Kidney (tissue), 14 donors: ENCODE measurements around the gene KCNK15. TPM values are rescaled to one million over a fixed set of nuclear protein-coding genes. Genes with fewer than 3 reads are reported as not detected.

ENCODE experiments used
- DNase-seq, 5 donors: peaks; one replicate each; pipeline ENCODE4 v3.0.0-alpha.2; 2013 to 2020
- FAIRE-seq: peaks from 2 replicates; lab custom pipeline; 2012; peaks lifted over from hg19 to GRCh38; lab: Jason Lieb, UNC
- H3K27ac ChIP-seq, 2 donors: one replicate each; pipeline ENCODE4 v1.7.0; 2013; ENCODE audit warnings: low read depth in 2 of 2, low read length in 2 of 2, inconsistent platforms in 1 of 2
- H3K27me3 ChIP-seq: one replicate; pipeline ENCODE4 v1.7.1; 2013; ENCODE audit warnings: low read length, inconsistent platforms; ENCODE audit not compliant: control insufficient read depth, insufficient read depth
- H3K36me3 ChIP-seq, 3 donors: one replicate each; pipeline versions ENCODE4 v1.7.0 to v1.7.1; 2013; ENCODE audit warnings: low read length in 3 of 3, control low read depth in 1 of 3, inconsistent platforms in 1 of 3; ENCODE audit not compliant: insufficient read depth in 3 of 3, control insufficient read depth in 2 of 3
- H3K4me1 ChIP-seq, 3 donors: one replicate each; pipeline versions ENCODE4 v1.7.0 to v1.7.1; 2013; ENCODE audit warnings: low read length in 3 of 3, inconsistent platforms in 1 of 3, low read depth in 1 of 3; ENCODE audit not compliant: control insufficient read depth in 2 of 3, insufficient read depth in 2 of 3
- H3K4me3 ChIP-seq, 3 donors: one replicate each; pipeline versions ENCODE4 v1.7.0 to v1.8.1; 2013; ENCODE audit warnings: low read length in 3 of 3, control low read depth in 1 of 3, inconsistent platforms in 1 of 3
- H3K9ac ChIP-seq, 3 donors: one replicate each; pipeline versions ENCODE4 v1.7.0 to v1.7.1; 2013; ENCODE audit warnings: low read length in 3 of 3, control low read depth in 1 of 3, inconsistent platforms in 1 of 3
- H3K9me3 ChIP-seq, 3 donors: one replicate each; pipeline versions ENCODE4 v1.7.0 to v1.7.1; 2013; ENCODE audit warnings: low read length in 3 of 3, control low read depth in 1 of 3, inconsistent platforms in 1 of 3; ENCODE audit not compliant: control insufficient read depth in 2 of 3, insufficient read depth in 1 of 3
- intact Hi-C: fragments of 100-400 bp; cut with DNase I; formaldehyde crosslinking; loops from one replicate; pipeline ENCODE4 v1.11.1; 2022
- polyA plus RNA-seq: library from polyadenylated mRNA; stranded (reverse); fragments of 350-450 nt; fragmentation: Illumina TruSeq; extraction: RNeasy Lipid Tissue Mini Kit (QIAGEN cat#74804); gene quantifications from one replicate; pipeline ENCODE4 v1.2.3, GENCODE V29; 2014; ENCODE audit warnings: low read depth, low replicate concordance; ENCODE audit not compliant: insufficient read depth
- total RNA-seq: library from RNA; stranded (reverse); fragmentation: NEBNext Ultra II Directional; extraction: Animal tissue kit (Norgen Biotek cat#: 25700); gene quantifications from one replicate; pipeline ENCODE4 v1.2.1, GENCODE V29; 2021
- TF ChIP-seq, protein P1 (sequence below): IDR thresholded peaks from 3 replicates; pipeline ENCODE4 v1.5.1; 2012; ENCODE audit warnings: mild to moderate bottlenecking, moderate library complexity, borderline replicate concordance; ENCODE audit not compliant: insufficient read depth; ENCODE audit errors: extremely low read depth
- donor health status: control.
- donor health status: control.
- donor health status: control.
- donor health status: control.
- donor health status: control.
- donor health status: DM: yes; HTN: yes; CAD: no.
- donor health status: Normal renal cell carcinoma (clear cell type).

The KCNK15 gene
- total and polyA plus RNA-seq, 2 donors from 2014 or later = 0.62 to 11.7 TPM

DNA sequence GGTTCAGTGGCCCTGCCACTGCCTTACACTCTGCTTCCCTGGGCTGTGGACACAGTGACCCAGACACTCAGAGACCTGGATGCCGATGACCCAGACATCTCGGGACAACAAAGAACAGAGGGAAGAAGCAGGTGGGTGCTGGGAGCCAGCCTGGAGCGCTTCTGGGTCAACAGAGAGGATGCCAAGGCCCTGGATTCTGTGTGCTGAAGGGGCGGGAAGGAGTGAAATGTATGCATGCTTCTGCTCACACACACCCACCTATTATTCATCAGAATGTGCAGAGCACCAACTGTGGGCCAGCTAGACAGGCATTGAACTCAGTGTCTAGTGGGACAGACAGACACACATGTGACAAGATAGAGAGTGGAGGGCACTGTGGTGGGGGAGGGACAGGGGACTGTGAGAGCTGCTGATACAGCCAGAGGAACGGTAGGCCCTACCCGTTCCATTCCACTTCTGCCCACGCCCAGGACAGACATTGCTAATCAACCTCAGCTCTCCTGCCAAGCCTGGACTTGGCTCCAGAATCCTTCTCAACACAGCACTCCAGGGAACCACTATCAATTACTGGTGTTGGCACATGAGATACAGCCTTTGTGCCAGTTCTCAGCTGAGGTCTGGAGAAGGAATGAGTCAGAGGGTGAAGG, 20.2 kb downstream of the KCNK15 start:
- no peaks in the 10 kb centered on the region for H3K4me1 ChIP-seq
- H3K36me3 ChIP-seq = no peaks in the 10 kb centered on the region
- H3K27ac ChIP-seq = no peak overlapping the region
- TF ChIP-seq, protein P1, sequence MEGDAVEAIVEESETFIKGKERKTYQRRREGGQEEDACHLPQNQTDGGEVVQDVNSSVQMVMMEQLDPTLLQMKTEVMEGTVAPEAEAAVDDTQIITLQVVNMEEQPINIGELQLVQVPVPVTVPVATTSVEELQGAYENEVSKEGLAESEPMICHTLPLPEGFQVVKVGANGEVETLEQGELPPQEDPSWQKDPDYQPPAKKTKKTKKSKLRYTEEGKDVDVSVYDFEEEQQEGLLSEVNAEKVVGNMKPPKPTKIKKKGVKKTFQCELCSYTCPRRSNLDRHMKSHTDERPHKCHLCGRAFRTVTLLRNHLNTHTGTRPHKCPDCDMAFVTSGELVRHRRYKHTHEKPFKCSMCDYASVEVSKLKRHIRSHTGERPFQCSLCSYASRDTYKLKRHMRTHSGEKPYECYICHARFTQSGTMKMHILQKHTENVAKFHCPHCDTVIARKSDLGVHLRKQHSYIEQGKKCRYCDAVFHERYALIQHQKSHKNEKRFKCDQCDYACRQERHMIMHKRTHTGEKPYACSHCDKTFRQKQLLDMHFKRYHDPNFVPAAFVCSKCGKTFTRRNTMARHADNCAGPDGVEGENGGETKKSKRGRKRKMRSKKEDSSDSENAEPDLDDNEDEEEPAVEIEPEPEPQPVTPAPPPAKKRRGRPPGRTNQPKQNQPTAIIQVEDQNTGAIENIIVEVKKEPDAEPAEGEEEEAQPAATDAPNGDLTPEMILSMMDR = no peak
- H3K4me3 ChIP-seq = no peak overlapping the region
- FAIRE-seq = no peak
- intact Hi-C loops = no loop called here
- no peak for DNase-seq
- H3K27me3 ChIP-seq = no peaks in the 10 kb centered on the region
- H3K9me3 ChIP-seq = no peaks in the 10 kb centered on the region
- no peak overlapping the region for H3K9ac ChIP-seq

DNA sequence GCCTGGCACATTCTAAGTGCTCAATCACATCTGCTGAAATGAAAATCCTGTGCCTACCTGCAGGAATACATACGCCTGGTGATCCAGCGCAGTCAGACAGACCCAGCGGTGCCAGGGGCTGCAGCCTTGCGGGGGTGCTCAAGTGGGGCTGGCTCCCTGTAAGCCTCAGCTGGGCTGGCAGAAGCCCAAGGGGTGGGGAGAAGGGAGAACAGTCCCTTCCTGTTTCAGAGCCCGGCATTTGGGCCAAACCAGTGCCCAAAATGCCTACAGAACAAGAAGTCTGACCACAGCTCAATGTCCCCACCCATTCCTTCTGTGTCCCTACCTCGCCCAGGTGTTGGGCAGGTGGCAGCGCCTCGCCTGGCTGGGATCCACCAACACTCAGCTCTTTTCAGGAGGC, 22.6 kb downstream of the KCNK15 start:
- intact Hi-C loops = no loop called here
- DNase-seq = no peak
- no peaks in the 10 kb centered on the region for H3K9me3 ChIP-seq
- FAIRE-seq = no peak
- H3K36me3 ChIP-seq = no peaks in the 10 kb centered on the region
- no peaks in the 10 kb centered on the region for H3K27me3 ChIP-seq
- no peaks in the 10 kb centered on the region for H3K4me1 ChIP-seq
- H3K9ac ChIP-seq = no peak overlapping the region
- no peak overlapping the region for H3K4me3 ChIP-seq
- TF ChIP-seq, protein P1 = no peak
- no peak overlapping the region for H3K27ac ChIP-seq

GRCh38 chr20:44768854-44769480, 23.3 kb downstream of the KCNK15 start:
- Histone ChIP-seq H3K4me3 (no peak overlapping the region), H3K27me3 (no peaks in the 10 kb centered on the region), H3K4me1 (no peaks in the 10 kb centered on the region), H3K9me3 (no peaks in the 10 kb centered on the region), H3K9ac (no peak overlapping the region), H3K27ac (no peak overlapping the region), H3K36me3 (no peaks in the 10 kb centered on the region)
- intact Hi-C loops = no loop called here
- TF ChIP-seq, protein P1 = no peak
- FAIRE-seq (no peak), DNase-seq (no peak)
